Astrocyte (in vitro differentiated cells and primary cell): ENCODE results near the gene MRPL10. TPM values are rescaled to one million over a fixed set of nuclear protein-coding genes. Genes with fewer than 3 reads are reported as not detected.

Experiments used
- DNase-seq: peaks from one replicate; pipeline ENCODE4 v3.0.0-alpha.2; 2010; ENCODE audit warnings: low read depth
- FAIRE-seq: peaks from 2 replicates; lab custom pipeline; 2011; peaks lifted over from hg19 to GRCh38; lab: Jason Lieb, UNC
- H2AFZ ChIP-seq: 2 replicates; pipeline ENCODE4 v1.6.0; 2012; ENCODE audit warnings: low read depth, low read length, inconsistent platforms
- H3K27ac ChIP-seq: 2 replicates; pipeline ENCODE4 v1.5.1; 2011; ENCODE audit warnings: low read depth, low read length, inconsistent platforms
- H3K27me3 ChIP-seq: 2 replicates; pipeline ENCODE4 v1.6.0; 2011; ENCODE audit warnings: low read length, inconsistent platforms; ENCODE audit not compliant: insufficient read depth
- H3K36me3 ChIP-seq: 2 replicates; pipeline ENCODE4 v1.5.1; 2011; ENCODE audit warnings: low read length, inconsistent platforms; ENCODE audit not compliant: insufficient read depth
- H3K4me1 ChIP-seq: 2 replicates; pipeline ENCODE4 v1.5.1; 2011; ENCODE audit warnings: low read length, inconsistent platforms; ENCODE audit not compliant: insufficient read depth
- H3K4me2 ChIP-seq: 2 replicates; pipeline ENCODE4 v1.6.0; 2012; ENCODE audit warnings: low read length, inconsistent platforms
- H3K4me3 ChIP-seq: 2 replicates; pipeline ENCODE4 v1.5.1; 2011; ENCODE audit warnings: low read depth, mild to moderate bottlenecking, low read length, inconsistent platforms; ENCODE audit not compliant: insufficient read depth
- H3K79me2 ChIP-seq: 2 replicates; pipeline ENCODE4 v1.6.0; 2012; ENCODE audit warnings: mild to moderate bottlenecking, low read length, inconsistent platforms; ENCODE audit not compliant: insufficient read depth
- H3K9ac ChIP-seq: 2 replicates; pipeline ENCODE4 v1.6.0; 2012; ENCODE audit warnings: mild to moderate bottlenecking, low read length, inconsistent platforms
- H3K9me3 ChIP-seq: 2 replicates; pipeline ENCODE4 v1.5.1; 2012; ENCODE audit warnings: low read depth, mild to moderate bottlenecking, low read length, inconsistent platforms; ENCODE audit not compliant: insufficient read depth
- H4K20me1 ChIP-seq: 2 replicates; pipeline ENCODE4 v1.6.0; 2012; ENCODE audit warnings: low read length, inconsistent platforms; ENCODE audit not compliant: insufficient read depth
- H3K27ac Mint-ChIP-seq: one replicate; pipeline ENCODE4 v1.8.0; 2021; ENCODE audit warnings: mild to moderate bottlenecking, mixed read lengths; ENCODE audit not compliant: unreplicated experiment
- H3K27me3 Mint-ChIP-seq: one replicate; pipeline ENCODE4 v1.8.0; 2021; ENCODE audit warnings: low read depth, mixed read lengths; ENCODE audit not compliant: unreplicated experiment
- H3K36me3 Mint-ChIP-seq: one replicate; pipeline ENCODE4 v1.8.0; 2021; ENCODE audit warnings: low read depth, mixed read lengths; ENCODE audit not compliant: unreplicated experiment
- H3K4me1 Mint-ChIP-seq: one replicate; pipeline ENCODE4 v1.8.0; 2021; ENCODE audit warnings: low read depth, mixed read lengths; ENCODE audit not compliant: unreplicated experiment
- H3K4me3 Mint-ChIP-seq: one replicate; pipeline ENCODE4 v1.8.0; 2021; ENCODE audit warnings: mild to moderate bottlenecking, moderate library complexity, mixed read lengths; ENCODE audit not compliant: unreplicated experiment
- H3K9me3 Mint-ChIP-seq: one replicate; pipeline ENCODE4 v1.8.0; 2021; ENCODE audit warnings: mild to moderate bottlenecking, mixed read lengths; ENCODE audit not compliant: unreplicated experiment
- CTCF ChIP-seq: IDR thresholded peaks from 2 replicates; pipeline ENCODE4 v1.5.1; 2011; ENCODE audit warnings: low read depth, mild to moderate bottlenecking, inconsistent platforms, low read length, moderate library complexity; ENCODE audit not compliant: insufficient read depth
- EZH2 ChIP-seq: IDR thresholded peaks from 2 replicates; pipeline ENCODE4 v1.6.1; 2012; ENCODE audit warnings: mild to moderate bottlenecking, low read length, inconsistent platforms; ENCODE audit not compliant: insufficient read depth
- total RNA-seq: library from RNA; stranded (reverse); gene quantifications from 2 replicates; pipeline ENCODE4 v1.2.1, GENCODE V29; 2021

Gene MRPL10
- total RNA-seq, 1 donor from 2014 or later, result 33.2 TPM

- Histone ChIP-seq H3K27me3 (peaks cover 13% of the 10 kb centered on the region), H4K20me1 (no peaks in the 10 kb centered on the region), H3K27ac (no peak overlapping the region), H3K36me3 (no peaks in the 10 kb centered on the region), H3K4me2 (no peak overlapping the region), H3K79me2 (no peaks in the 10 kb centered on the region), H3K4me1 (peaks cover 7% of the 10 kb centered on the region), H3K9ac (no peak overlapping the region), H3K9me3 (no peaks in the 10 kb centered on the region), H3K4me3 (no peak overlapping the region), H2AFZ (peak overlapping the region; percentile 10)
- no peak for TF ChIP-seq EZH2
- TF ChIP-seq CTCF, result no peak
- Mint-ChIP-seq H3K27me3 (peaks cover 30% of the 10 kb centered on the region), H3K36me3 (peaks cover 6% of the 10 kb centered on the region), H3K9me3 (peaks cover 11% of the 10 kb centered on the region), H3K4me3 (no peak overlapping the region), H3K4me1 (peaks cover 9% of the 10 kb centered on the region), H3K27ac (no peak overlapping the region)
- DNase-seq, result no peak
- no peak for FAIRE-seq
Observed at GRCh38 chr17:47864791-47865216, 33.5 kb upstream of the MRPL10 start.

- H3K4me2 ChIP-seq, result peak overlapping the region; percentile 55
- H3K4me1 ChIP-seq, result peaks cover 7% of the 10 kb centered on the region
Observed at GRCh38 chr17:47862621-47863440, 31.5 kb upstream of the MRPL10 start.

More at GRCh38 chr17:47862621-47863440, 31.5 kb upstream of the MRPL10 start:
- peak overlapping the region; percentile 72 for H2AFZ ChIP-seq
- no peak overlapping the region for H3K4me3 ChIP-seq
- peak overlapping the region; percentile 63 for H3K27ac ChIP-seq
- Mint-ChIP-seq H3K4me3 (no peak overlapping the region), H3K27ac (peak overlapping the region; percentile 88), H3K4me1 (peaks cover 9% of the 10 kb centered on the region), H3K36me3 (peaks cover 6% of the 10 kb centered on the region), H3K9me3 (peaks cover 9% of the 10 kb centered on the region), H3K27me3 (peaks cover 32% of the 10 kb centered on the region)
- H3K36me3 ChIP-seq, result no peaks in the 10 kb centered on the region
- no peaks in the 10 kb centered on the region for H3K79me2 ChIP-seq
- peak; percentile 82 for DNase-seq
- peak; percentile 98 for FAIRE-seq
- TF ChIP-seq EZH2 (no peak), CTCF (no peak)
- peaks cover 5% of the 10 kb centered on the region for H3K27me3 ChIP-seq
- H4K20me1 ChIP-seq, result no peaks in the 10 kb centered on the region
- no peaks in the 10 kb centered on the region for H3K9me3 ChIP-seq
- no peak overlapping the region for H3K9ac ChIP-seq
